ENCODE results near the gene PTP4A1. TPM values are rescaled to one million over a fixed set of nuclear protein-coding genes. Genes with fewer than 3 reads are reported as not detected.

Gene PTP4A1
- total RNA-seq, 1 experiment from 2014 or later: 80.1 TPM

- DNase-seq (ENCODE audit: low spot score): no peak
- Histone ChIP-seq H3K9me3 (ENCODE audit: low read depth, low read length, poor library complexity, severe bottlenecking) (no peaks in the 10 kb centered on the region), H3K27me3 (replicated peaks; ENCODE audit: insufficient read depth, low read depth, low read length, poor library complexity) (no peaks in the 10 kb centered on the region), H3K4me3 (ENCODE audit: low read depth, low read length, poor library complexity, severe bottlenecking) (no peak overlapping the region), H3K27ac (ENCODE audit: low read depth, low read length, poor library complexity, severe bottlenecking) (no peak overlapping the region), H3K4me1 (ENCODE audit: insufficient read depth, low read length, poor library complexity, severe bottlenecking) (peaks cover under 1% of the 10 kb centered on the region), H3K36me3 (ENCODE audit: insufficient read depth, low read length, poor library complexity, severe bottlenecking) (peaks cover 73% of the 10 kb centered on the region)
- ChIA-PET CTCF (no interaction called here), POLR2A (ENCODE audit: low non-redundant PET) (no interaction called here)
- BruUV-seq (replicated peaks): no TSS peak
- TF ChIP-seq EZH2 (IDR thresholded peaks at IDR 0.05; ENCODE audit: borderline replicate concordance, low read depth, low read length, poor library complexity, severe bottlenecking): no peak
- TF ChIP-seq CTCF (conservative IDR thresholded peaks at IDR 0.05; ENCODE audit: low read depth, low read length): no peak
- intact Hi-C loops (cut with micrococcal nuclease; ENCODE audit: unreplicated experiment): no loop called here
Measured at GRCh38 chr6:63580704-63580961, 8.4 kb downstream of the PTP4A1 start.

DNA sequence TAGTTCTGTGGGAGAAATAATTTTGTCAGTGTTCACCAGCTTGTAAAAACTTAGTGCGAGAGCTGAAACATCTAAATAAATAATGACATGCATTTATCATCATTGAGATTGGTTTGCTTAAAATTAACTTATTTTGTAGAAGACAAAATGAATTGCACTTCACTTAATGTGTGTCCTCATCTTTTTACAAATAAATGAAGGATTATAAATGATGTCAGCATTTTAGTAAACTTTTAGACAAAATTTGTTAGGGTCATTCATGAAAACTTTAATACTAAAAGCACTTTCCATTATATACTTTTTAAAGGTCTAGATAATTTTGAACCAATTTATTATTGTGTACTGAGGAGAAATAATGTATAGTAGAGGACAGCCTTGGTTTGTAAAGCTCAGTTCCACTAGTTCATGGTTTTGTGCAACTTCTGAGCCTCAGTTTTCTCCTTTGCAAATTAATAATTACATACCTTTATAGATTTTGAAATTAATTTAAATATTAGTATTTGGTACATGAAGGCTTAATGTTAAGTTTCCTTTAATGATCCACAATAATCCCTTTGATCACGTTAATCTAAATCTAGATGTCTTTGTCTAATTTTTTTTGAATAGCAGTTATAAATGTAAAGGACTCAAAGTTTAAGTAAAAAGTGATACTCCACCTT lies 9.2 kb downstream of the PTP4A1 start:
- intact Hi-C loops (cut with micrococcal nuclease; ENCODE audit: unreplicated experiment): no loop called here
- Histone ChIP-seq H3K4me1 (ENCODE audit: insufficient read depth, low read length, poor library complexity, severe bottlenecking) (no peaks in the 10 kb centered on the region), H3K9me3 (ENCODE audit: low read depth, low read length, poor library complexity, severe bottlenecking) (no peaks in the 10 kb centered on the region), H3K4me3 (ENCODE audit: low read depth, low read length, poor library complexity, severe bottlenecking) (no peak overlapping the region), H3K27me3 (replicated peaks; ENCODE audit: insufficient read depth, low read depth, low read length, poor library complexity) (no peaks in the 10 kb centered on the region), H3K36me3 (ENCODE audit: insufficient read depth, low read length, poor library complexity, severe bottlenecking) (peaks cover 68% of the 10 kb centered on the region), H3K27ac (ENCODE audit: low read depth, low read length, poor library complexity, severe bottlenecking) (no peak overlapping the region)
- TF ChIP-seq CTCF (conservative IDR thresholded peaks at IDR 0.05; ENCODE audit: low read depth, low read length) (no peak), EZH2 (IDR thresholded peaks at IDR 0.05; ENCODE audit: borderline replicate concordance, low read depth, low read length, poor library complexity, severe bottlenecking) (no peak)
- ChIA-PET CTCF (no interaction called here), POLR2A (ENCODE audit: low non-redundant PET) (no interaction called here)
- DNase-seq (ENCODE audit: low spot score): no peak
- no TSS peak for BruUV-seq (replicated peaks)

- H3K4me3 ChIP-seq (ENCODE audit: low read depth, low read length, poor library complexity, severe bottlenecking): no peak overlapping the region
- ChIA-PET POLR2A (ENCODE audit: low non-redundant PET) (no interaction called here), CTCF (no interaction called here)
- no peaks in the 10 kb centered on the region for H3K9me3 ChIP-seq (ENCODE audit: low read depth, low read length, poor library complexity, severe bottlenecking)
- H3K36me3 ChIP-seq (ENCODE audit: insufficient read depth, low read length, poor library complexity, severe bottlenecking): peaks cover 56% of the 10 kb centered on the region
- TF ChIP-seq CTCF (conservative IDR thresholded peaks at IDR 0.05; ENCODE audit: low read depth, low read length): no peak
- TF ChIP-seq EZH2 (IDR thresholded peaks at IDR 0.05; ENCODE audit: borderline replicate concordance, low read depth, low read length, poor library complexity, severe bottlenecking): no peak
- intact Hi-C loops (cut with micrococcal nuclease; ENCODE audit: unreplicated experiment): no loop called here
- no TSS peak for BruUV-seq (replicated peaks)
- no peaks in the 10 kb centered on the region for H3K27me3 ChIP-seq (replicated peaks; ENCODE audit: insufficient read depth, low read depth, low read length, poor library complexity)
- no peaks in the 10 kb centered on the region for H3K4me1 ChIP-seq (ENCODE audit: insufficient read depth, low read length, poor library complexity, severe bottlenecking)
- no peak overlapping the region for H3K27ac ChIP-seq (ENCODE audit: low read depth, low read length, poor library complexity, severe bottlenecking)
- DNase-seq (ENCODE audit: low spot score): no peak
Measured at GRCh38 chr6:63582579-63583231, 10.4 kb downstream of the PTP4A1 start.

Data from A673 (cell line).